CD4-positive, alpha-beta T cell (primary cell): Measurements from ENCODE around the gene ANKRD17. TPM values are rescaled to one million over a fixed set of nuclear protein-coding genes. Genes with fewer than 3 reads are reported as not detected.

Source experiments
- ATAC-seq: fragments of 200-7000 bp; cut with Tn5 transposase; one replicate; pipeline ENCODE4 v1.10.0; 2022; ENCODE audit warnings: mild to moderate bottlenecking; ENCODE audit not compliant: poor library complexity
- CTCF ChIA-PET: fragments of 350-600 bp; sonication (Branson Sonifier 250); formaldehyde crosslinking; loops from one replicate; lab custom pipeline; 2021; ENCODE audit warnings: antibody characterized with exemption, inconsistent platforms; lab: Charles Lee
- POLR2A ChIA-PET: fragments of 350-600 bp; sonication (Branson Sonifier 250); formaldehyde crosslinking; loops from one replicate; lab custom pipeline; 2021; ENCODE audit warnings: antibody characterized with exemption, inconsistent platforms; lab: Charles Lee
- DNase-seq, 14 experiments: peaks; one replicate each; pipeline ENCODE4 v3.0.0-alpha.2; 2013 to 2020; ENCODE audit warnings: mixed read lengths in 2 of 14
- H3K27ac ChIP-seq, 2 donors: one replicate each; pipeline versions ENCODE4 v1.5.1 to v1.7.0; 2013; ENCODE audit warnings: low read length in 2 of 2, low read depth in 1 of 2, mild to moderate bottlenecking in 1 of 2
- H3K27me3 ChIP-seq, 2 experiments: 1 replicate in 1 of 2; 2 replicates in 1 of 2; pipeline versions ENCODE4 v1.6.1 to v1.7.0; 2013; ENCODE audit warnings: low read length in 2 of 2, control low read depth in 1 of 2, mild to moderate bottlenecking in 1 of 2, moderate library complexity in 1 of 2; ENCODE audit not compliant: insufficient read depth in 2 of 2, control insufficient read depth in 1 of 2
- H3K36me3 ChIP-seq: one replicate; pipeline ENCODE4 v1.6.1; 2013; ENCODE audit warnings: low read length, control low read depth; ENCODE audit not compliant: insufficient read depth
- H3K4me1 ChIP-seq: one replicate; pipeline ENCODE4 v1.6.1; 2013; ENCODE audit warnings: low read length, control low read depth; ENCODE audit not compliant: insufficient read depth
- H3K4me3 ChIP-seq: one replicate; pipeline ENCODE4 v1.5.1; 2013; ENCODE audit warnings: mild to moderate bottlenecking, low read length, moderate library complexity
- H3K9me3 ChIP-seq, 2 experiments: 1 replicate in 1 of 2; 2 replicates in 1 of 2; pipeline versions ENCODE4 v1.6.1 to v1.7.0; 2013; ENCODE audit warnings: low read length in 2 of 2, mild to moderate bottlenecking in 2 of 2, control low read depth in 1 of 2, moderate library complexity in 1 of 2; ENCODE audit not compliant: control insufficient read depth in 1 of 2, insufficient read depth in 1 of 2
- H3K27ac Mint-ChIP-seq: one replicate; pipeline ENCODE4 v1.8.0; 2020; ENCODE audit warnings: mixed read lengths
- H3K27me3 Mint-ChIP-seq: one replicate; pipeline ENCODE4 v1.8.0; 2021; ENCODE audit warnings: mixed read lengths
- H3K36me3 Mint-ChIP-seq: one replicate; pipeline ENCODE4 v1.8.0; 2021; ENCODE audit warnings: low read depth, mixed read lengths
- H3K4me1 Mint-ChIP-seq: one replicate; pipeline ENCODE4 v1.8.0; 2021; ENCODE audit warnings: low read depth, mixed read lengths
- H3K4me3 Mint-ChIP-seq: one replicate; pipeline ENCODE4 v1.8.0; 2020; ENCODE audit warnings: mild to moderate bottlenecking, mixed read lengths
- H3K9me3 Mint-ChIP-seq: one replicate; pipeline ENCODE4 v1.8.0; 2020; ENCODE audit warnings: mixed read lengths
- intact Hi-C, 2 experiments: fragments of 100-400 bp; cut with DNase I in 1 of 2; cut with micrococcal nuclease in 1 of 2; formaldehyde crosslinking; loops; one replicate each; pipeline versions ENCODE4 v1.15.1 to v1.9.0; 2023 to 2025; cut with DNase I, micrococcal nuclease
- total RNA-seq, 174 experiments: library from RNA in 2 of 174; stranded (reverse) in 2 of 174; gene quantifications; one replicate each; pipeline ENCODE4 v1.2.3 and lab custom pipeline; 2021 to 2026
- TF ChIP-seq, protein P1 (sequence below): fragments of 200-600 bp; IDR thresholded peaks from one replicate; pipeline ENCODE4 v1.8.0; 2022; ENCODE audit warnings: antibody characterized with exemption, mild to moderate bottlenecking

ANKRD17 gene
- total RNA-seq, 2 experiments from 2014 or later, result 31.9 to 34.1 TPM

DNA sequence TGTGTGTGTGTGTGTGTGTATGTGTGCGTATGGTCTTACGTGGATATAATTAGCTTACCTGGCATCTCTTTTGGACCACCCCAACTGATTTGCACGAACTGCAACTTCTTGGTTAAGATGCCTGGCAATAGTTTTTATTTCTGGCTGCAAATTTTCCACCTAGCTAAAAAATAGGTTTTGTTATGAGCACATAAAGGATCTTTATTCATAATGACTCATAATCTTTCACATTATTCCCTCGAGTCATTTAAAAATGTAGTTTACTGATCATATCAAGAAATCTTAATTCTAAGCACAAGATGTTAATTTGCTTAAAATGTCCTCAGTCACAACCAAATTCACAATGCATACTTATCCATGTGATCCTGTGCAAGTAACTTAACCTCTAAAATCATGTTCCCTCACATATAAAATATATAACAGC lies 190.6 kb downstream of the ANKRD17 start:
- CTCF ChIA-PET, result interaction anchor here (0.8 to 1.1 kb wide), 2 partner anchors 29 to 189 kb away, joined by 3 to 4 read pairs; no protein-coding TSS in a partner anchor
- POLR2A ChIA-PET, result interaction anchor here (6.0 kb wide), 1 partner anchor 191 kb away, joined by 63 read pairs; the partner anchor contains the start of gene ANKRD17
- Histone ChIP-seq H3K27ac (peak overlapping the region; percentile 96 to 99), H3K4me3 (peak overlapping the region; percentile 81), H3K36me3 (peaks cover 22% of the 10 kb centered on the region), H3K27me3 (no peaks in the 10 kb centered on the region), H3K9me3 (no peaks in the 10 kb centered on the region), H3K4me1 (peaks cover 27% of the 10 kb centered on the region)
- no peaks in the 10 kb centered on the region for H3K27me3 Mint-ChIP-seq
- H3K4me3 Mint-ChIP-seq, result peak overlapping the region; percentile 95
- peaks cover 56% of the 10 kb centered on the region for H3K4me1 Mint-ChIP-seq
- TF ChIP-seq, protein P1, sequence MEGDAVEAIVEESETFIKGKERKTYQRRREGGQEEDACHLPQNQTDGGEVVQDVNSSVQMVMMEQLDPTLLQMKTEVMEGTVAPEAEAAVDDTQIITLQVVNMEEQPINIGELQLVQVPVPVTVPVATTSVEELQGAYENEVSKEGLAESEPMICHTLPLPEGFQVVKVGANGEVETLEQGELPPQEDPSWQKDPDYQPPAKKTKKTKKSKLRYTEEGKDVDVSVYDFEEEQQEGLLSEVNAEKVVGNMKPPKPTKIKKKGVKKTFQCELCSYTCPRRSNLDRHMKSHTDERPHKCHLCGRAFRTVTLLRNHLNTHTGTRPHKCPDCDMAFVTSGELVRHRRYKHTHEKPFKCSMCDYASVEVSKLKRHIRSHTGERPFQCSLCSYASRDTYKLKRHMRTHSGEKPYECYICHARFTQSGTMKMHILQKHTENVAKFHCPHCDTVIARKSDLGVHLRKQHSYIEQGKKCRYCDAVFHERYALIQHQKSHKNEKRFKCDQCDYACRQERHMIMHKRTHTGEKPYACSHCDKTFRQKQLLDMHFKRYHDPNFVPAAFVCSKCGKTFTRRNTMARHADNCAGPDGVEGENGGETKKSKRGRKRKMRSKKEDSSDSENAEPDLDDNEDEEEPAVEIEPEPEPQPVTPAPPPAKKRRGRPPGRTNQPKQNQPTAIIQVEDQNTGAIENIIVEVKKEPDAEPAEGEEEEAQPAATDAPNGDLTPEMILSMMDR, result no peak
- intact Hi-C loops, result loop anchor here in 1 of 2 experiments (10.0 kb wide), 1 partner anchor 157 kb away; no protein-coding TSS in a partner anchor
- H3K9me3 Mint-ChIP-seq, result no peaks in the 10 kb centered on the region
- ATAC-seq (no peak), DNase-seq (peak in 4 of 14 experiments; percentile 12 to 49 (median 30))
- H3K27ac Mint-ChIP-seq, result peak overlapping the region; percentile 99
- peaks cover 53% of the 10 kb centered on the region for H3K36me3 Mint-ChIP-seq

DNA sequence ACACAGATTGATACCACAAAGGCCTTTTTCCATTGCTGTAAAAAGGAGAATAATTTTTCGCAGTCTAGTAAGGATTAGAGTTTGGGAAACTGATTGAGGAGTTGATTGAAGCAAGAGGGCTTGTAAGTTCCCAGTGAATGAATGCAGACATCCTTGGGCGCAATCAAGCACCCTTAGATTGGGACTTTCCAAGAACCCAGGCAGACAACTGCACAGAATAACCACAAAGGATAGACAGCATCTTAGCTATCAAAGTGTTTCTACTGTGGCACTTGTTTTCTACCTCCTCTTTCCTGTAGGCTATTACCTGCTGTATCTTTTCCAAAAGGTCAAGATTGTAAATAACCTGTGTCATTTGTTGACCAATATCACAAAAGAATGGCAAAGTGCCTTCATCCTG lies 191.7 kb downstream of the ANKRD17 start:
- Histone ChIP-seq H3K4me3 (no peak overlapping the region), H3K36me3 (peaks cover 32% of the 10 kb centered on the region), H3K27me3 (no peaks in the 10 kb centered on the region), H3K9me3 (no peaks in the 10 kb centered on the region), H3K27ac (peak overlapping the region; percentile 65 to 67), H3K4me1 (peaks cover 27% of the 10 kb centered on the region)
- CTCF ChIA-PET, result interaction anchor here (1.1 to 1.2 kb wide), 2 partner anchors 13 to 28 kb away, joined by 4 read pairs; no protein-coding TSS in a partner anchor
- POLR2A ChIA-PET, result interaction anchor here (6.0 kb wide), 1 partner anchor 192 kb away, joined by 63 read pairs; the partner anchor contains the start of gene ANKRD17
- peak overlapping the region; percentile 99 for H3K27ac Mint-ChIP-seq
- H3K4me3 Mint-ChIP-seq, result peak overlapping the region; percentile 12
- DNase-seq (peak in 8 of 14 experiments; percentile 3 to 84 (median 14)), ATAC-seq (peak; percentile 10)
- H3K27me3 Mint-ChIP-seq, result no peaks in the 10 kb centered on the region
- H3K36me3 Mint-ChIP-seq, result peaks cover 63% of the 10 kb centered on the region
- peaks cover 56% of the 10 kb centered on the region for H3K4me1 Mint-ChIP-seq
- TF ChIP-seq, protein P1, result no peak
- H3K9me3 Mint-ChIP-seq, result no peaks in the 10 kb centered on the region
- intact Hi-C loops, result loop anchor here in 1 of 2 experiments (10.0 kb wide), 1 partner anchor 158 kb away; no protein-coding TSS in a partner anchor

DNA sequence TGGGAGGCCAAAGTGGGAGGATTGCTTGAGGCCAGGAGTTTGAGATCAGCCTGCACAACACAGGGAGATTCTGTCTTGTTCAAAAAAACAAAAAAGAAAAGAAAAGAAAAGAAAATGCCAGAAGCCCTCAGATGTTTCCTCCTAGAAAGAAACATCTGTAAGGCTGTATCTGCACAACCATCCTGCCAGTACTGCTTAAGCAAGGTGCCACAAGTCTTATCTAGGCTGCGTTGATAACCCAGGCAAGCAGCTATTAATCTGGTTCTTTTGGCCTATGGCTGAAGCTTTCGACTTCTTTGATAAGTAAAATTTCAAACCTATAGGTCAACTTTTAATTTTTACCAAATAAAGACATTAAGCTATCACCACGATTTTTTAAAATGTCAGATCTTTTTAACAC lies 192.2 kb downstream of the ANKRD17 start:
- TF ChIP-seq, protein P1, result no peak
- peaks cover 67% of the 10 kb centered on the region for H3K36me3 Mint-ChIP-seq
- H3K4me3 Mint-ChIP-seq, result no peak overlapping the region
- ChIA-PET CTCF (interaction anchor here (1.2 kb wide), 1 partner anchor 13 kb away, joined by 4 read pairs; no protein-coding TSS in a partner anchor), POLR2A (interaction anchor here (6.0 kb wide), 1 partner anchor 192 kb away, joined by 63 read pairs; the partner anchor contains the start of gene ANKRD17)
- intact Hi-C loops, result loop anchor here in 1 of 2 experiments (10.0 kb wide), 1 partner anchor 158 kb away; no protein-coding TSS in a partner anchor
- Histone ChIP-seq H3K4me1 (peaks cover 27% of the 10 kb centered on the region), H3K4me3 (no peak overlapping the region), H3K27ac (peak overlapping the region; percentile 65 to 67), H3K27me3 (no peaks in the 10 kb centered on the region), H3K36me3 (peaks cover 36% of the 10 kb centered on the region), H3K9me3 (no peaks in the 10 kb centered on the region)
- peak overlapping the region; percentile 99 for H3K27ac Mint-ChIP-seq
- no peak for ATAC-seq
- H3K27me3 Mint-ChIP-seq, result no peaks in the 10 kb centered on the region
- DNase-seq, result peak in 1 of 14 experiments; percentile 9
- no peaks in the 10 kb centered on the region for H3K9me3 Mint-ChIP-seq
- H3K4me1 Mint-ChIP-seq, result peaks cover 56% of the 10 kb centered on the region
